Measurements from ENCODE around the gene DNAAF6.

DNAAF6 gene

GRCh38 chrX:107205770-107206696 lies at the start of gene DNAAF6, which contains the start of gene NUP62CL (continued):
- TF ChIP-seq KLF16 (tag by site-specific recombination; IDR thresholded peaks at IDR 0.05): peak; percentile 43
- TF ChIP-seq ZNF600 (tag by site-specific recombination; IDR thresholded peaks at IDR 0.05): no peak
- TF ChIP-seq AEBP2 (tag by site-specific recombination; IDR thresholded peaks at IDR 0.05; ENCODE audit: borderline replicate concordance): no peak
- TF ChIP-seq ZNF140 (tag by site-specific recombination; IDR thresholded peaks at IDR 0.05): no peak
- no peak for TF ChIP-seq ZNF596 (tag by site-specific recombination; IDR thresholded peaks at IDR 0.05)
- TF ChIP-seq, protein P1, sequence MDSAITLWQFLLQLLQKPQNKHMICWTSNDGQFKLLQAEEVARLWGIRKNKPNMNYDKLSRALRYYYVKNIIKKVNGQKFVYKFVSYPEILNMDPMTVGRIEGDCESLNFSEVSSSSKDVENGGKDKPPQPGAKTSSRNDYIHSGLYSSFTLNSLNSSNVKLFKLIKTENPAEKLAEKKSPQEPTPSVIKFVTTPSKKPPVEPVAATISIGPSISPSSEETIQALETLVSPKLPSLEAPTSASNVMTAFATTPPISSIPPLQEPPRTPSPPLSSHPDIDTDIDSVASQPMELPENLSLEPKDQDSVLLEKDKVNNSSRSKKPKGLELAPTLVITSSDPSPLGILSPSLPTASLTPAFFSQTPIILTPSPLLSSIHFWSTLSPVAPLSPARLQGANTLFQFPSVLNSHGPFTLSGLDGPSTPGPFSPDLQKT (IDR thresholded peaks at IDR 0.05; ENCODE audit: borderline replicate concordance, low read depth, low read length): no peak
- TF ChIP-seq ZNF121 (tag by site-specific recombination; IDR thresholded peaks at IDR 0.05): no peak
- TF ChIP-seq, protein P2, sequence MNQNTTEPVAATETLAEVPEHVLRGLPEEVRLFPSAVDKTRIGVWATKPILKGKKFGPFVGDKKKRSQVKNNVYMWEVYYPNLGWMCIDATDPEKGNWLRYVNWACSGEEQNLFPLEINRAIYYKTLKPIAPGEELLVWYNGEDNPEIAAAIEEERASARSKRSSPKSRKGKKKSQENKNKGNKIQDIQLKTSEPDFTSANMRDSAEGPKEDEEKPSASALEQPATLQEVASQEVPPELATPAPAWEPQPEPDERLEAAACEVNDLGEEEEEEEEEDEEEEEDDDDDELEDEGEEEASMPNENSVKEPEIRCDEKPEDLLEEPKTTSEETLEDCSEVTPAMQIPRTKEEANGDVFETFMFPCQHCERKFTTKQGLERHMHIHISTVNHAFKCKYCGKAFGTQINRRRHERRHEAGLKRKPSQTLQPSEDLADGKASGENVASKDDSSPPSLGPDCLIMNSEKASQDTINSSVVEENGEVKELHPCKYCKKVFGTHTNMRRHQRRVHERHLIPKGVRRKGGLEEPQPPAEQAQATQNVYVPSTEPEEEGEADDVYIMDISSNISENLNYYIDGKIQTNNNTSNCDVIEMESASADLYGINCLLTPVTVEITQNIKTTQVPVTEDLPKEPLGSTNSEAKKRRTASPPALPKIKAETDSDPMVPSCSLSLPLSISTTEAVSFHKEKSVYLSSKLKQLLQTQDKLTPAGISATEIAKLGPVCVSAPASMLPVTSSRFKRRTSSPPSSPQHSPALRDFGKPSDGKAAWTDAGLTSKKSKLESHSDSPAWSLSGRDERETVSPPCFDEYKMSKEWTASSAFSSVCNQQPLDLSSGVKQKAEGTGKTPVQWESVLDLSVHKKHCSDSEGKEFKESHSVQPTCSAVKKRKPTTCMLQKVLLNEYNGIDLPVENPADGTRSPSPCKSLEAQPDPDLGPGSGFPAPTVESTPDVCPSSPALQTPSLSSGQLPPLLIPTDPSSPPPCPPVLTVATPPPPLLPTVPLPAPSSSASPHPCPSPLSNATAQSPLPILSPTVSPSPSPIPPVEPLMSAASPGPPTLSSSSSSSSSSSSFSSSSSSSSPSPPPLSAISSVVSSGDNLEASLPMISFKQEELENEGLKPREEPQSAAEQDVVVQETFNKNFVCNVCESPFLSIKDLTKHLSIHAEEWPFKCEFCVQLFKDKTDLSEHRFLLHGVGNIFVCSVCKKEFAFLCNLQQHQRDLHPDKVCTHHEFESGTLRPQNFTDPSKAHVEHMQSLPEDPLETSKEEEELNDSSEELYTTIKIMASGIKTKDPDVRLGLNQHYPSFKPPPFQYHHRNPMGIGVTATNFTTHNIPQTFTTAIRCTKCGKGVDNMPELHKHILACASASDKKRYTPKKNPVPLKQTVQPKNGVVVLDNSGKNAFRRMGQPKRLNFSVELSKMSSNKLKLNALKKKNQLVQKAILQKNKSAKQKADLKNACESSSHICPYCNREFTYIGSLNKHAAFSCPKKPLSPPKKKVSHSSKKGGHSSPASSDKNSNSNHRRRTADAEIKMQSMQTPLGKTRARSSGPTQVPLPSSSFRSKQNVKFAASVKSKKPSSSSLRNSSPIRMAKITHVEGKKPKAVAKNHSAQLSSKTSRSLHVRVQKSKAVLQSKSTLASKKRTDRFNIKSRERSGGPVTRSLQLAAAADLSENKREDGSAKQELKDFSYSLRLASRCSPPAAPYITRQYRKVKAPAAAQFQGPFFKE (tag by site-specific recombination; IDR thresholded peaks at IDR 0.05; ENCODE audit: borderline replicate concordance): no peak
- no peak for TF ChIP-seq HOXA7 (CRISPR knock-in tag; IDR thresholded peaks at IDR 0.05; ENCODE audit: borderline replicate concordance)
- TF ChIP-seq, protein P3, sequence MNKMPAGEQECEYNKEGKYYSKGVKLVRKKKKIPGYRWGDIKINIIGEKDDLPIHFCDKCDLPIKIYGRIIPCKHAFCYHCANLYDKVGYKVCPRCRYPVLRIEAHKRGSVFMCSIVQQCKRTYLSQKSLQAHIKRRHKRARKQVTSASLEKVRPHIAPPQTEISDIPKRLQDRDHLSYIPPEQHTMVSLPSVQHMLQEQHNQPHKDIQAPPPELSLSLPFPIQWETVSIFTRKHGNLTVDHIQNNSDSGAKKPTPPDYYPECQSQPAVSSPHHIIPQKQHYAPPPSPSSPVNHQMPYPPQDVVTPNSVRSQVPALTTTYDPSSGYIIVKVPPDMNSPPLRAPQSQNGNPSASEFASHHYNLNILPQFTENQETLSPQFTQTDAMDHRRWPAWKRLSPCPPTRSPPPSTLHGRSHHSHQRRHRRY (tag by site-specific recombination; IDR thresholded peaks at IDR 0.05): no peak
- no peak for TF ChIP-seq ZNF175 (tag by site-specific recombination; IDR thresholded peaks at IDR 0.05)
- TF ChIP-seq GLIS1 (tag by site-specific recombination; IDR thresholded peaks at IDR 0.05): no peak
- TF ChIP-seq ZNF341 (tag by site-specific recombination; IDR thresholded peaks at IDR 0.05; ENCODE audit: low read depth): no peak
- TF ChIP-seq, protein P4, sequence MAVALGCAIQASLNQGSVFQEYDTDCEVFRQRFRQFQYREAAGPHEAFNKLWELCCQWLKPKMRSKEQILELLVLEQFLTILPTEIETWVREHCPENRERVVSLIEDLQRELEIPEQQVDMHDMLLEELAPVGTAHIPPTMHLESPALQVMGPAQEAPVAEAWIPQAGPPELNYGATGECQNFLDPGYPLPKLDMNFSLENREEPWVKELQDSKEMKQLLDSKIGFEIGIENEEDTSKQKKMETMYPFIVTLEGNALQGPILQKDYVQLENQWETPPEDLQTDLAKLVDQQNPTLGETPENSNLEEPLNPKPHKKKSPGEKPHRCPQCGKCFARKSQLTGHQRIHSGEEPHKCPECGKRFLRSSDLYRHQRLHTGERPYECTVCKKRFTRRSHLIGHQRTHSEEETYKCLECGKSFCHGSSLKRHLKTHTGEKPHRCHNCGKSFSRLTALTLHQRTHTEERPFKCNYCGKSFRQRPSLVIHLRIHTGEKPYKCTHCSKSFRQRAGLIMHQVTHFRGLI (tag by site-specific recombination; IDR thresholded peaks at IDR 0.05): no peak
- no peak for TF ChIP-seq ZNF529 (tag by site-specific recombination; IDR thresholded peaks at IDR 0.05; ENCODE audit: insufficient replicate concordance)
- TF ChIP-seq ZNF221 (tag by site-specific recombination; IDR thresholded peaks at IDR 0.05; ENCODE audit: borderline replicate concordance): no peak
- TF ChIP-seq WT1 (tag by site-specific recombination; IDR thresholded peaks at IDR 0.05): no peak
- peak; percentile 11; the same call in 1 of the 2 replicates for TF ChIP-seq SCRT2 (tag by site-specific recombination; IDR thresholded peaks at IDR 0.05)
- no peak for TF ChIP-seq ZNF654 (tag by site-specific recombination; IDR thresholded peaks at IDR 0.05; ENCODE audit: low read depth)
- TF ChIP-seq ZNF146 (tag by site-specific recombination; IDR thresholded peaks at IDR 0.05): no peak
- TF ChIP-seq, protein P5, sequence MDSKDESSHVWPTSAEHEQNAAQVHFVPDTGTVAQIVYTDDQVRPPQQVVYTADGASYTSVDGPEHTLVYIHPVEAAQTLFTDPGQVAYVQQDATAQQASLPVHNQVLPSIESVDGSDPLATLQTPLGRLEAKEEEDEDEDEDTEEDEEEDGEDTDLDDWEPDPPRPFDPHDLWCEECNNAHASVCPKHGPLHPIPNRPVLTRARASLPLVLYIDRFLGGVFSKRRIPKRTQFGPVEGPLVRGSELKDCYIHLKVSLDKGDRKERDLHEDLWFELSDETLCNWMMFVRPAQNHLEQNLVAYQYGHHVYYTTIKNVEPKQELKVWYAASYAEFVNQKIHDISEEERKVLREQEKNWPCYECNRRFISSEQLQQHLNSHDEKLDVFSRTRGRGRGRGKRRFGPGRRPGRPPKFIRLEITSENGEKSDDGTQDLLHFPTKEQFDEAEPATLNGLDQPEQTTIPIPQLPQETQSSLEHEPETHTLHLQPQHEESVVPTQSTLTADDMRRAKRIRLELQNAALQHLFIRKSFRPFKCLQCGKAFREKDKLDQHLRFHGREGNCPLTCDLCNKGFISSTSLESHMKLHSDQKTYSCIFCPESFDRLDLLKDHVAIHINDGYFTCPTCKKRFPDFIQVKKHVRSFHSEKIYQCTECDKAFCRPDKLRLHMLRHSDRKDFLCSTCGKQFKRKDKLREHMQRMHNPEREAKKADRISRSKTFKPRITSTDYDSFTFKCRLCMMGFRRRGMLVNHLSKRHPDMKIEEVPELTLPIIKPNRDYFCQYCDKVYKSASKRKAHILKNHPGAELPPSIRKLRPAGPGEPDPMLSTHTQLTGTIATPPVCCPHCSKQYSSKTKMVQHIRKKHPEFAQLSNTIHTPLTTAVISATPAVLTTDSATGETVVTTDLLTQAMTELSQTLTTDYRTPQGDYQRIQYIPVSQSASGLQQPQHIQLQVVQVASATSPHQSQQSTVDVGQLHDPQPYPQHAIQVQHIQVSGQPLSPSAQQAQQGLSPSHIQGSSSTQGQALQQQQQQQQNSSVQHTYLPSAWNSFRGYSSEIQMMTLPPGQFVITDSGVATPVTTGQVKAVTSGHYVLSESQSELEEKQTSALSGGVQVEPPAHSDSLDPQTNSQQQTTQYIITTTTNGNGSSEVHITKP (tag by site-specific recombination; IDR thresholded peaks at IDR 0.05): no peak
- TF ChIP-seq, protein P6, sequence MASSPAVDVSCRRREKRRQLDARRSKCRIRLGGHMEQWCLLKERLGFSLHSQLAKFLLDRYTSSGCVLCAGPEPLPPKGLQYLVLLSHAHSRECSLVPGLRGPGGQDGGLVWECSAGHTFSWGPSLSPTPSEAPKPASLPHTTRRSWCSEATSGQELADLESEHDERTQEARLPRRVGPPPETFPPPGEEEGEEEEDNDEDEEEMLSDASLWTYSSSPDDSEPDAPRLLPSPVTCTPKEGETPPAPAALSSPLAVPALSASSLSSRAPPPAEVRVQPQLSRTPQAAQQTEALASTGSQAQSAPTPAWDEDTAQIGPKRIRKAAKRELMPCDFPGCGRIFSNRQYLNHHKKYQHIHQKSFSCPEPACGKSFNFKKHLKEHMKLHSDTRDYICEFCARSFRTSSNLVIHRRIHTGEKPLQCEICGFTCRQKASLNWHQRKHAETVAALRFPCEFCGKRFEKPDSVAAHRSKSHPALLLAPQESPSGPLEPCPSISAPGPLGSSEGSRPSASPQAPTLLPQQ (tag by site-specific recombination; IDR thresholded peaks at IDR 0.05): peak; percentile 29; the same call in 1 of the 2 replicates
